Measurements from ENCODE around the gene SOX9.

- TF ChIP-seq, protein P1, sequence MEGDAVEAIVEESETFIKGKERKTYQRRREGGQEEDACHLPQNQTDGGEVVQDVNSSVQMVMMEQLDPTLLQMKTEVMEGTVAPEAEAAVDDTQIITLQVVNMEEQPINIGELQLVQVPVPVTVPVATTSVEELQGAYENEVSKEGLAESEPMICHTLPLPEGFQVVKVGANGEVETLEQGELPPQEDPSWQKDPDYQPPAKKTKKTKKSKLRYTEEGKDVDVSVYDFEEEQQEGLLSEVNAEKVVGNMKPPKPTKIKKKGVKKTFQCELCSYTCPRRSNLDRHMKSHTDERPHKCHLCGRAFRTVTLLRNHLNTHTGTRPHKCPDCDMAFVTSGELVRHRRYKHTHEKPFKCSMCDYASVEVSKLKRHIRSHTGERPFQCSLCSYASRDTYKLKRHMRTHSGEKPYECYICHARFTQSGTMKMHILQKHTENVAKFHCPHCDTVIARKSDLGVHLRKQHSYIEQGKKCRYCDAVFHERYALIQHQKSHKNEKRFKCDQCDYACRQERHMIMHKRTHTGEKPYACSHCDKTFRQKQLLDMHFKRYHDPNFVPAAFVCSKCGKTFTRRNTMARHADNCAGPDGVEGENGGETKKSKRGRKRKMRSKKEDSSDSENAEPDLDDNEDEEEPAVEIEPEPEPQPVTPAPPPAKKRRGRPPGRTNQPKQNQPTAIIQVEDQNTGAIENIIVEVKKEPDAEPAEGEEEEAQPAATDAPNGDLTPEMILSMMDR (IDR thresholded peaks at IDR 0.05) = no peak
- no peak for TF ChIP-seq POLR2A (IDR thresholded peaks at IDR 0.05)
These were observed 20.9 kb upstream of the SOX9 start for GRCh38 chr17:72099919-72100318.

All from testis (tissue), 2 donors.